Epithelial cell of esophagus (primary cell): Measurements from ENCODE around the gene ANXA5.

Experiments used
- DNase-seq: peaks from one replicate; pipeline ENCODE4 v3.0.0; 2010; ENCODE audit warnings: low read depth
- H3K4me3 ChIP-seq: 2 replicates; pipeline ENCODE4 v1.5.1; 2011; ENCODE audit warnings: mild to moderate bottlenecking, low read length, control low read depth
- TF ChIP-seq, protein P1 (sequence below): IDR thresholded peaks from 2 replicates; pipeline ENCODE4 v1.5.1; 2011; ENCODE audit warnings: low read depth, mild to moderate bottlenecking, low read length, control low read depth, inconsistent platforms; ENCODE audit not compliant: insufficient read depth; ENCODE audit errors: missing control alignments

Gene ANXA5

DNA sequence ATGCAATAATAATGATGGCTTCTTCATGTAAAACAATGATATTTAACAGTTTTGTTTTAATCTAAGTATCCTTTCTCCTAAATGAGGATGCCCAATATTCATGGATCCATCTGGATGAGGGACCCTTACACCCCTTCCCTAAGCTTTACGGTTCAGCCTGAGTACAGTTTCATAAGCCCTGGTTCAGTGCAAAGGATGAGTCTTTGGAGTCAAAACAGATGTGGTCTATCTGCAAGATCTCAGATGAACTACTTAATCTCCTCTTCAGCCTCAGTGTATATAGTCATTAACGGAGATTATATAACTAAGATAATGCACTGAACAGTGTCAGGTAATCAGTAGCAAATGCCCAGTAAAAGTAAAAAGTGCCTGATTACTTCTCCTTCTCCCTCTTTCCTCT is 22.1 kb downstream of the ANXA5 start:
- no peak overlapping the region for H3K4me3 ChIP-seq
- DNase-seq, result no peak
- TF ChIP-seq, protein P1, sequence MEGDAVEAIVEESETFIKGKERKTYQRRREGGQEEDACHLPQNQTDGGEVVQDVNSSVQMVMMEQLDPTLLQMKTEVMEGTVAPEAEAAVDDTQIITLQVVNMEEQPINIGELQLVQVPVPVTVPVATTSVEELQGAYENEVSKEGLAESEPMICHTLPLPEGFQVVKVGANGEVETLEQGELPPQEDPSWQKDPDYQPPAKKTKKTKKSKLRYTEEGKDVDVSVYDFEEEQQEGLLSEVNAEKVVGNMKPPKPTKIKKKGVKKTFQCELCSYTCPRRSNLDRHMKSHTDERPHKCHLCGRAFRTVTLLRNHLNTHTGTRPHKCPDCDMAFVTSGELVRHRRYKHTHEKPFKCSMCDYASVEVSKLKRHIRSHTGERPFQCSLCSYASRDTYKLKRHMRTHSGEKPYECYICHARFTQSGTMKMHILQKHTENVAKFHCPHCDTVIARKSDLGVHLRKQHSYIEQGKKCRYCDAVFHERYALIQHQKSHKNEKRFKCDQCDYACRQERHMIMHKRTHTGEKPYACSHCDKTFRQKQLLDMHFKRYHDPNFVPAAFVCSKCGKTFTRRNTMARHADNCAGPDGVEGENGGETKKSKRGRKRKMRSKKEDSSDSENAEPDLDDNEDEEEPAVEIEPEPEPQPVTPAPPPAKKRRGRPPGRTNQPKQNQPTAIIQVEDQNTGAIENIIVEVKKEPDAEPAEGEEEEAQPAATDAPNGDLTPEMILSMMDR, result no peak

GRCh38 chr4:121674191-121674590 is 22.6 kb downstream of the ANXA5 start:
- DNase-seq, result no peak
- no peak overlapping the region for H3K4me3 ChIP-seq
- TF ChIP-seq, protein P1, result no peak

GRCh38 chr4:121669163-121669550 is 27.6 kb downstream of the ANXA5 start:
- TF ChIP-seq, protein P1, result no peak
- DNase-seq, result no peak
- no peak overlapping the region for H3K4me3 ChIP-seq

DNA sequence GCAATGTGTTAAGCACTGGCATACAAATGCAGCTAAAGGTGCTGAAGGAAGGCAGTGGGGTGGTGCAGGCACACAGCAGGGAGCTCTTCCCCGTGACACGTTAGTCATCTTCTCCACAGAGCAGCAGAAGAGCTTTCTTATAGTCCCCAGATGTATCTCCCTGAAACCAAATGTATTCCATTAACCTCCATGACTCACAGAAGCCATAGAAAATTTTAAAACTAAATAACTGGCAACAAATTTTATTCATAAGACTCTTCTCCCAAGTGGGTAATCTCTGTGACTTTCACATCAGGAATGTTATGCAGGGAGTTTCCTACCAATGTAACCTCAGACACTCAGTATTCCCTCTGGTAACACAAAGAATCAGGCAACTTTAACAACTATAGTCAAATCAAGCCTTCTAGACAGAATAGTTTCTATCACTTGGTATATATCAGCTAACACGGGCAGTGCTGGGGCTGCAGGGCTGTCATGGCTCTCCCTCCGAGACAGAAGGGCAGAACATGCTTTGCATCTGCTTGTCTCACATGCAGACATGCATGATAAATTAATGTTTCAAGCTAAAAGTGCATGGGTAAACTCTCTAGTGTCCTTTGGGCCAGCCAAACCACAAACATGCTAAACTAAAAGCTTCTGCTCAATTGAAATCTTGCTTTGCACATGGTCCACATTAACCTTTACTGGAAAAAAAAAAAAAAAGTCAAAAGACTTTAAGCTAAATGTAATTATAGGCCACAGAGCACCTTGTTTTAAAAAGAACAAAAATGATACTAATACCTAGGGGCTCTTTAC is 28.2 kb downstream of the ANXA5 start:
- H3K4me3 ChIP-seq, result no peak overlapping the region
- DNase-seq, result peak; percentile 30
- TF ChIP-seq, protein P1, result no peak

DNA sequence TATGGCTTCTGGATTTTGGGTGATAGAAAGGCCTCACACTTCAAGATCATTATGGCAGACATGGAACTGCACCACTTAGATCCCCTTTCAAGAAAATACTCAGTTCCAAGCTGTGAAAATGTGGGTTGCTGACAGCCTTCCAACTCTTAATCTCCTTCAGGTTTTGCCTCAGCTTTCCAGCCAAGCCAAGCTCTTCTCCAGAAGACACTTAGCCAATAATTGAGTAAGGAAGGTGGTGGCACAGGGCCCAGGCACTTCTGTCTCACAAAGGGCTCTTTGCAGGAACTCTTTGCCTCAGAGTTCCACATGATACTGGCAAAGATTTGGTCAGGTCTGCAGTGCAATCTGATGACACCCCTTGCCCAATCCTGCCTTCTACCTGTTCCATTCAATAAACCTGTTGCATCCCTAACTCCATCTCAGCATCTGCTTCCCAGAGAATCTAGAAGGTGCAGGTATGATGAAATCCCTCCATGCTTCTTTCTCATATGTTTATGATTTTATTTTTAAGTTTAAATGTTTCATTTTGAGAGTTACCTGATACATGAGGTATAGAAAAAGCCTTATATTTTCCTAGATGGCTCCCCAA is 30.6 kb downstream of the ANXA5 start:
- H3K4me3 ChIP-seq, result no peak overlapping the region
- no peak for DNase-seq
- TF ChIP-seq, protein P1, result no peak

- DNase-seq, result no peak
- H3K4me3 ChIP-seq, result no peak overlapping the region
- TF ChIP-seq, protein P1, result no peak
Measured at GRCh38 chr4:121665371-121665770, 31.4 kb downstream of the ANXA5 start.
